ENCODE data around the gene C10orf62. TPM values are rescaled to one million over a fixed set of nuclear protein-coding genes. Genes with fewer than 3 reads are reported as not detected.

Gene C10orf62
- total RNA-seq, 1 experiment from 2014 or later = not detected

DNA sequence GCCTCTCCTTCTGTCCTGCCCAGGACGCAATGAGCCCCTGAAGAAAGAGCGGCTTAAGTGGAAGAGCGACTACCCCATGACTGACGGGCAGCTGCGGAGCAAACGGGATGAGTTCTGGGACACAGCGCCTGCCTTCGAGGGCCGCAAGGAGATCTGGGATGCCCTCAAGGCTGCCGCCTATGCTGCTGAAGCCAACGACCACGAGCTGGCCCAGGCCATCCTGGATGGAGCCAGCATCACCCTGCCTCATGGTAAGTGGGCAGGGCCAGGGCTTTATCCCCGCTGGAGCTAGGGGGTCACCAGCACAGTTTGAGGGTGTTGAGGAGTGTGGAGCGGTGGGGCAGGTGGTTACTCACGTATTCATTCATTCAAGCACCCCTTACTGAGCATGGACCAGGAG lies 21.6 kb upstream of the C10orf62 start:
- Histone ChIP-seq H3K27me3 (ENCODE audit: control insufficient read depth, insufficient read depth, low read length) (no peaks in the 10 kb centered on the region), H3K27ac (ENCODE audit: low read length) (no peak overlapping the region), H3K4me3 (ENCODE audit: low read depth in 2 of 2, low read length in 2 of 2) (no peak overlapping the region), H3K9me3 (ENCODE audit: control insufficient read depth, insufficient read depth, low read depth, low read length) (no peaks in the 10 kb centered on the region), H3K36me3 (ENCODE audit: control insufficient read depth, insufficient read depth, low read length) (no peaks in the 10 kb centered on the region), H3K4me1 (ENCODE audit: control insufficient read depth, insufficient read depth, low read length) (peaks cover 31% of the 10 kb centered on the region)
- intact Hi-C loops (cut with micrococcal nuclease; ENCODE audit: unreplicated experiment) (no loop called here), in situ Hi-C loops (cut with HindIII; ENCODE audit: low pct_unique_long_range_greater_than_20kb, low sequenced_read_pairs) (no loop called here)
- DNase-seq (ENCODE audit: low read depth, low spot score) (no peak), ATAC-seq (no peak)
- TF ChIP-seq, protein P1, sequence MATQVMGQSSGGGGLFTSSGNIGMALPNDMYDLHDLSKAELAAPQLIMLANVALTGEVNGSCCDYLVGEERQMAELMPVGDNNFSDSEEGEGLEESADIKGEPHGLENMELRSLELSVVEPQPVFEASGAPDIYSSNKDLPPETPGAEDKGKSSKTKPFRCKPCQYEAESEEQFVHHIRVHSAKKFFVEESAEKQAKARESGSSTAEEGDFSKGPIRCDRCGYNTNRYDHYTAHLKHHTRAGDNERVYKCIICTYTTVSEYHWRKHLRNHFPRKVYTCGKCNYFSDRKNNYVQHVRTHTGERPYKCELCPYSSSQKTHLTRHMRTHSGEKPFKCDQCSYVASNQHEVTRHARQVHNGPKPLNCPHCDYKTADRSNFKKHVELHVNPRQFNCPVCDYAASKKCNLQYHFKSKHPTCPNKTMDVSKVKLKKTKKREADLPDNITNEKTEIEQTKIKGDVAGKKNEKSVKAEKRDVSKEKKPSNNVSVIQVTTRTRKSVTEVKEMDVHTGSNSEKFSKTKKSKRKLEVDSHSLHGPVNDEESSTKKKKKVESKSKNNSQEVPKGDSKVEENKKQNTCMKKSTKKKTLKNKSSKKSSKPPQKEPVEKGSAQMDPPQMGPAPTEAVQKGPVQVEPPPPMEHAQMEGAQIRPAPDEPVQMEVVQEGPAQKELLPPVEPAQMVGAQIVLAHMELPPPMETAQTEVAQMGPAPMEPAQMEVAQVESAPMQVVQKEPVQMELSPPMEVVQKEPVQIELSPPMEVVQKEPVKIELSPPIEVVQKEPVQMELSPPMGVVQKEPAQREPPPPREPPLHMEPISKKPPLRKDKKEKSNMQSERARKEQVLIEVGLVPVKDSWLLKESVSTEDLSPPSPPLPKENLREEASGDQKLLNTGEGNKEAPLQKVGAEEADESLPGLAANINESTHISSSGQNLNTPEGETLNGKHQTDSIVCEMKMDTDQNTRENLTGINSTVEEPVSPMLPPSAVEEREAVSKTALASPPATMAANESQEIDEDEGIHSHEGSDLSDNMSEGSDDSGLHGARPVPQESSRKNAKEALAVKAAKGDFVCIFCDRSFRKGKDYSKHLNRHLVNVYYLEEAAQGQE (IDR thresholded peaks at IDR 0.05; ENCODE audit: insufficient read depth in 1 of 2, low read depth in 2 of 2, low read length in 1 of 2) = no peak
- TF ChIP-seq POLR2AphosphoS5 (IDR thresholded peaks at IDR 0.05; ENCODE audit: low read depth, low read length) = no peak
- no TSS peak for BruUV-seq (replicated peaks)
- ChIA-PET POLR2A (no interaction called here), CTCF (no interaction called here)

DNA sequence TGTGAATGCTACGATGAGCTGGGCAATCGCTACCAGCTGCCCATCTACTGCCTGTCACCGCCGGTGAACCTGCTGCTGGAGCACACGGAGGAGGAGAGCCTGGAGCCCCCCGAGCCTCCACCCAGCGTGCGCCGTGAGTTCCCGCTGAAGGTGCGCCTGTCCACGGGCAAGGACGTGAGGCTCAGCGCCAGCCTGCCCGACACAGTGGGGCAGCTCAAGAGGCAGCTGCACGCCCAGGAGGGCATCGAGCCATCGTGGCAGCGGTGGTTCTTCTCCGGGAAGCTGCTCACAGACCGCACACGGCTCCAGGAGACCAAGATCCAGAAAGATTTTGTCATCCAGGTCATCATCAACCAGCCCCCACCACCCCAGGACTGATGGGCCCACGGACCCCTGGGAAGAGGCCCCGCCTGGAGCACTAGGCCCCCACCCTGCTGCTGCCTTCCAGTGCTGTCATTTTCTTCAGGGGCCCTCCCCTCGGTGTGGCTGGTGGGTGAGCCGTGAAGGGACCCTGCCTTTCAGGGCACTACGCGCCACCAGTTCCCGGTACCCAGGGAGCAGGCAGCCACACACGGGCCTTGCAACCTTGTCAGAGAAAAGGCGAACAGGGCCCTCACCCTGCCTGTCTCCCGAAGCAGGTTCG lies 19.3 kb upstream of the C10orf62 start:
- no TSS peak for BruUV-seq (replicated peaks)
- ATAC-seq = no peak

More for the DNA sequence above, 19.3 kb upstream of the C10orf62 start:
- Histone ChIP-seq H3K4me1 (ENCODE audit: control insufficient read depth, insufficient read depth, low read length) (peaks cover 50% of the 10 kb centered on the region), H3K4me3 (ENCODE audit: low read depth in 2 of 2, low read length in 2 of 2) (no peak overlapping the region), H3K36me3 (ENCODE audit: control insufficient read depth, insufficient read depth, low read length) (no peaks in the 10 kb centered on the region), H3K9me3 (ENCODE audit: control insufficient read depth, insufficient read depth, low read depth, low read length) (no peaks in the 10 kb centered on the region), H3K27me3 (ENCODE audit: control insufficient read depth, insufficient read depth, low read length) (no peaks in the 10 kb centered on the region), H3K27ac (ENCODE audit: low read length) (peak overlapping the region; percentile 83; the same call in 1 of the 2 replicates)
- CTCF ChIA-PET = interaction anchor here (0.7 kb wide), 1 partner anchor 14 kb away, joined by 4 read pairs; the partner anchor contains the start of gene HOGA1
- no peak for DNase-seq (ENCODE audit: low read depth, low spot score)
- in situ Hi-C loops (cut with HindIII; ENCODE audit: low pct_unique_long_range_greater_than_20kb, low sequenced_read_pairs) (no loop called here), intact Hi-C loops (cut with micrococcal nuclease; ENCODE audit: unreplicated experiment) (no loop called here)
- POLR2A ChIA-PET = no interaction called here
- TF ChIP-seq SIN3A (IDR thresholded peaks at IDR 0.05; ENCODE audit: borderline replicate concordance, insufficient read depth, low read depth, low read length) = no peak
- no peak for TF ChIP-seq TCF7L2 (IDR thresholded peaks at IDR 0.05; ENCODE audit: low read depth, low read length)
- no peak for TF ChIP-seq POLR2AphosphoS5 (IDR thresholded peaks at IDR 0.05; ENCODE audit: low read depth, low read length)
- TF ChIP-seq CTCF (IDR thresholded peaks at IDR 0.05) = no peak
- TF ChIP-seq, protein P1 (IDR thresholded peaks at IDR 0.05; ENCODE audit: insufficient read depth in 1 of 2, low read depth in 2 of 2, low read length in 1 of 2) = no peak
